ENCODE results near the gene VSX1. TPM values are rescaled to one million over a fixed set of nuclear protein-coding genes. Genes with fewer than 3 reads are reported as not detected.

The VSX1 gene
- total and polyA plus RNA-seq, 9 of the 15 experiments (the other 6 are each of a cell fraction or from before 2014, with no cell fraction given), result not detected

DNA sequence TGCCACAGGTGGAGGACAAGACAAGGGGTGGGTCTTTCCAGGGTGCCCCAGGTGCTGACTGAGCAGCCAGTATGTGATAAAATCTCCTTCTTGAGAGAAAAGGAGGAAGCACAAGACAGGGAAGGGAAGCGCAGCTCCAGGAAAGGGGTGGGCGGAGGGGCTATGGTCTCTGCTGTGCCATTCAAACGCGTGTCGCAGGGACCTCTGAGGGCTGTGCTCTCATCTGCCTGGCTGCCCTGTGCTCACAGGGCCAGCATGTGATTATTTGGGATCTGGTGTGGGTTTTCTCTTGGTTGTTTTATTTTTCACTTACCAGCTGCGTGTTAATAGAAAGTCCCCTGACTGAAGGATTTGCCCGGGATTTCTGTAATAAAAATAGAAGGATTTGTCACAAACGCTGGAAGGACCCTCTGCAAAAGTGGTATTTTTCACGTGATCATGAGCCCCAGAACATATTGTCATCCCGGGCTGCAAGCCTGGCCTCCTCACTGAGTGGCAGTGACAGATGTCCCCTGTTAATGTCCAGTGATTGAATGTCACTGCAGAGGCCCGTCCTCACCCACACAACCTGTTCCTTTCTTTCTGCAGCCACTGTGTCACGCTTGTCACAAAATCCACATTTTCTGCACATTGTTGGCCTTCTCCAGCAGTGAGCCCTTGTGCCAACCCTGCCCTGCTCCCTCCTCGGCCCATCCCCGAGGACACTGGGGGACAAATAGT lies 35.0 kb upstream of the VSX1 start (continued):
- no peak for TF ChIP-seq HLTF (IDR thresholded peaks at IDR 0.05)

DNA sequence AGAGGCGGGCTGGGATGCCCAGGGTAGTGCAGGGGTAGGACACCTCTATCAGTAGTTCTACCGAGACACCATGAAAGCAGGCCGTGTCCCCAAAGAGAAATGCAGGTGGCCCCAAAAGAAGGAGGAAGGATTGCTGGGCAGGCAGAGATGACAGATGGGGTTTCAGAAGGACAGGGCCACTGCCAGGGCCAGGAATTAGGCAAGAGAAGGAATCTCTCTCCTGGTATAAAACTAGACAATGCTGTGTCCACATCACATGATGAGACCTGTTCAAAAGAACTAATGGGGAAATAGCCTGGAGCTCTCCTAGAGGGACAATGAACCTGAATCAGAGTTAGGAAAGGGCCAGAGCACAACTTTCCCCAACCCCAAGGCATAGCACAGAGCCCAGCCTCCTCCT lies 21.6 kb upstream of the VSX1 start:
- H3K4me1 ChIP-seq (replicated peaks in 1 of 2; ENCODE audit: control insufficient read depth in 2 of 2, insufficient read depth in 2 of 2, low read length in 2 of 2), result no peaks in the 10 kb centered on the region
- BruUV-seq (replicated peaks), result no TSS peak
- H3K27me3 ChIP-seq (ENCODE audit: control insufficient read depth in 2 of 2, insufficient read depth in 2 of 2, low read length in 2 of 2), result no peaks in the 10 kb centered on the region
- no peak overlapping the region for H3K9ac ChIP-seq (ENCODE audit: insufficient read depth in 1 of 2, low read depth in 2 of 2, low read length in 2 of 2)
- DNase-seq (ENCODE audit: extremely low read depth in 1 of 4, low spot score in 3 of 4) (no peak), FAIRE-seq (no peak), ATAC-seq (no peak)
- H3K4me3 ChIP-seq, result no peak overlapping the region
- intact Hi-C loops (cut with micrococcal nuclease) (no loop called here), in situ Hi-C loops (cut with MboI) (no loop called here)
- H3K4me2 ChIP-seq (ENCODE audit: insufficient read depth, low read length), result no peak overlapping the region
- POLR2A ChIA-PET, result no interaction called here
- H4K20me1 ChIP-seq (replicated peaks; ENCODE audit: control insufficient read depth, insufficient read depth, low read length), result no peaks in the 10 kb centered on the region; the same call in 1 of the 2 replicates
- no peaks in the 10 kb centered on the region for H3K9me3 ChIP-seq (replicated peaks; ENCODE audit: control insufficient read depth, insufficient read depth, low read depth, low read length)
- no peaks in the 10 kb centered on the region for H3K9me1 ChIP-seq (ENCODE audit: control insufficient read depth, insufficient read depth, low read length)
- H3K36me3 ChIP-seq (ENCODE audit: control insufficient read depth, insufficient read depth, low read length), result no peaks in the 10 kb centered on the region
- WGBS (ENCODE audit: insufficient coverage, low coverage, missing lambda C conversion rate), result 0% methylated on average over 2 of the region's 3 CpGs
- H3K79me2 ChIP-seq (ENCODE audit: control insufficient read depth, insufficient read depth, low read length), result no peaks in the 10 kb centered on the region
- H2AFZ ChIP-seq (ENCODE audit: low read depth, low read length), result no peak overlapping the region
- TF ChIP-seq POLR2AphosphoS2 (IDR thresholded peaks at IDR 0.05; ENCODE audit: low read length), result no peak
- no peak for TF ChIP-seq KAT8 (IDR thresholded peaks at IDR 0.05; ENCODE audit: low read depth)
- no peak for TF ChIP-seq BHLHE40 (IDR thresholded peaks at IDR 0.05; ENCODE audit: low read length)
- TF ChIP-seq, protein P1, sequence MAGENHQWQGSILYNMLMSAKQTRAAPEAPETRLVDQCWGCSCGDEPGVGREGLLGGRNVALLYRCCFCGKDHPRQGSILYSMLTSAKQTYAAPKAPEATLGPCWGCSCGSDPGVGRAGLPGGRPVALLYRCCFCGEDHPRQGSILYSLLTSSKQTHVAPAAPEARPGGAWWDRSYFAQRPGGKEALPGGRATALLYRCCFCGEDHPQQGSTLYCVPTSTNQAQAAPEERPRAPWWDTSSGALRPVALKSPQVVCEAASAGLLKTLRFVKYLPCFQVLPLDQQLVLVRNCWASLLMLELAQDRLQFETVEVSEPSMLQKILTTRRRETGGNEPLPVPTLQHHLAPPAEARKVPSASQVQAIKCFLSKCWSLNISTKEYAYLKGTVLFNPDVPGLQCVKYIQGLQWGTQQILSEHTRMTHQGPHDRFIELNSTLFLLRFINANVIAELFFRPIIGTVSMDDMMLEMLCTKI (IDR thresholded peaks at IDR 0.05; ENCODE audit: partially characterized antibody), result no peak
- TF ChIP-seq, protein P2, sequence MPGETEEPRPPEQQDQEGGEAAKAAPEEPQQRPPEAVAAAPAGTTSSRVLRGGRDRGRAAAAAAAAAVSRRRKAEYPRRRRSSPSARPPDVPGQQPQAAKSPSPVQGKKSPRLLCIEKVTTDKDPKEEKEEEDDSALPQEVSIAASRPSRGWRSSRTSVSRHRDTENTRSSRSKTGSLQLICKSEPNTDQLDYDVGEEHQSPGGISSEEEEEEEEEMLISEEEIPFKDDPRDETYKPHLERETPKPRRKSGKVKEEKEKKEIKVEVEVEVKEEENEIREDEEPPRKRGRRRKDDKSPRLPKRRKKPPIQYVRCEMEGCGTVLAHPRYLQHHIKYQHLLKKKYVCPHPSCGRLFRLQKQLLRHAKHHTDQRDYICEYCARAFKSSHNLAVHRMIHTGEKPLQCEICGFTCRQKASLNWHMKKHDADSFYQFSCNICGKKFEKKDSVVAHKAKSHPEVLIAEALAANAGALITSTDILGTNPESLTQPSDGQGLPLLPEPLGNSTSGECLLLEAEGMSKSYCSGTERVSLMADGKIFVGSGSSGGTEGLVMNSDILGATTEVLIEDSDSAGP (CRISPR knock-in tag; IDR thresholded peaks at IDR 0.05), result no peak
- no peak for TF ChIP-seq CBFA2T2 (conservative IDR thresholded peaks at IDR 0.05)
- no peak for TF ChIP-seq YY1 (IDR thresholded peaks at IDR 0.05; ENCODE audit: borderline replicate concordance in 1 of 3, control insufficient read depth in 1 of 3, extremely low read depth in 1 of 3, insufficient read depth in 3 of 3, insufficient read length in 1 of 3, insufficient replicate concordance in 2 of 3, low read depth in 1 of 3, low read length in 2 of 3)
- no peak for TF ChIP-seq ZNF699 (CRISPR knock-in tag; IDR thresholded peaks at IDR 0.05; ENCODE audit: insufficient replicate concordance)
- TF ChIP-seq IFI16 (CRISPR knock-in tag; IDR thresholded peaks at IDR 0.05), result no peak
- H3K27ac ChIP-seq (ENCODE audit: extremely low read depth, low read depth, low read length), result no peak overlapping the region
- CTCF ChIA-PET (ENCODE audit: low intra/inter-chr PET ratio), result no interaction called here

Measured in K562 (cell line).